HG03139 (cell line): ENCODE data around the gene LHPP.
"Not testable (repeated sequence)": the region's sequence is repeated elsewhere in the genome, so short reads cannot be mapped to it uniquely, and the experiment has no call there.

Experiments
- ATAC-seq: cut with Tn5 transposase; IDR thresholded peaks from one replicate; pipeline ENCODE4 v1.9.1; 2021; ENCODE audit not compliant: unreplicated experiment

Gene LHPP

GRCh38 chr10:124569623-124570470 lies 108.2 kb downstream of the LHPP start:
- ATAC-seq = no peak

GRCh38 chr10:124570646-124571045 lies 109.0 kb downstream of the LHPP start:
- ATAC-seq = no peak

- no peak for ATAC-seq
Observed at GRCh38 chr10:124572751-124573150, 111.1 kb downstream of the LHPP start.

- ATAC-seq = no peak
Observed at GRCh38 chr10:124573726-124574455, 112.3 kb downstream of the LHPP start.

- no peak for ATAC-seq
Observed at GRCh38 chr10:124574456-124575070, 112.9 kb downstream of the LHPP start.

- no peak for ATAC-seq
Observed at GRCh38 chr10:124575107-124576035, 113.7 kb downstream of the LHPP start.

- ATAC-seq = no peak
Observed at GRCh38 chr10:124576526-124577420, 115.2 kb downstream of the LHPP start.

- no peak for ATAC-seq
Observed at GRCh38 chr10:124577651-124578050, 116.0 kb downstream of the LHPP start.

GRCh38 chr10:124578231-124579010 lies 116.8 kb downstream of the LHPP start:
- ATAC-seq = no peak

GRCh38 chr10:124579011-124579399 lies 117.4 kb downstream of the LHPP start:
- no peak for ATAC-seq

- ATAC-seq = no peak
Observed at GRCh38 chr10:124586142-124586541, 124.5 kb downstream of the LHPP start.

GRCh38 chr10:124587811-124588211 lies 126.2 kb downstream of the LHPP start:
- no peak for ATAC-seq

- not testable (repeated sequence) for ATAC-seq
Observed at GRCh38 chr10:124588341-124588735, 126.7 kb downstream of the LHPP start.

GRCh38 chr10:124588736-124589490 lies 127.3 kb downstream of the LHPP start:
- no peak for ATAC-seq

- no peak for ATAC-seq
Observed at GRCh38 chr10:124589491-124590041, 127.9 kb downstream of the LHPP start.

GRCh38 chr10:124590216-124591122 lies 128.8 kb downstream of the LHPP start:
- ATAC-seq = no peak

GRCh38 chr10:124591123-124591495 lies 129.5 kb downstream of the LHPP start:
- ATAC-seq = no peak
